Lower leg skin (tissue), 4 donors: Measurements from ENCODE around the gene ADAMTS9. TPM values are rescaled to one million over a fixed set of nuclear protein-coding genes. Genes with fewer than 3 reads are reported as not detected.

ENCODE experiments used
- DNase-seq, 2 donors: peaks; one replicate each; pipeline ENCODE4 v3.0.0-alpha.2; 2019; ENCODE audit warnings: low spot score in 2 of 2
- H3K4me3 ChIP-seq: fragments of 200-600 bp; sonication (generic); 2 replicates; pipeline ENCODE4 v1.5.1; 2017; ENCODE audit warnings: mild to moderate bottlenecking, low read depth; ENCODE audit not compliant: poor library complexity, severe bottlenecking
- CTCF ChIP-seq, 3 donors: fragments of 450-650 bp; IDR thresholded peaks; one replicate each; pipeline ENCODE4 v1.5.1; 2016; ENCODE audit warnings: antibody characterized with exemption in 3 of 3, mild to moderate bottlenecking in 3 of 3, moderate library complexity in 2 of 3
- POLR2A ChIP-seq, 2 donors: fragments of 450-650 bp; IDR thresholded peaks; one replicate each; pipeline ENCODE4 v1.6.1; 2016 to 2017; ENCODE audit warnings: antibody characterized with exemption in 2 of 2, mild to moderate bottlenecking in 1 of 2, moderate library complexity in 1 of 2
- WGBS, 2 donors: methylation state at CpG; one replicate each; pipeline ENCODE4 v1.1.5; 2018; 5-methylcytosine and 5-hydroxymethylcytosine counted together
- intact Hi-C: fragments of 100-400 bp; cut with DNase I; formaldehyde crosslinking; loops from one replicate; pipeline ENCODE4 v1.15.0; 2023; ENCODE audit warnings: low total_unique reads
- total RNA-seq, 4 donors: library from RNA; depleted of rRNA; stranded (reverse); fragments of >200 nt; gene quantifications; one replicate each; pipeline ENCODE4 v1.1.0, GENCODE V29; 2016

The ADAMTS9 gene
- total RNA-seq, 4 donors from 2014 or later = 2.2 to 15.9 (median 8.2) TPM

DNA sequence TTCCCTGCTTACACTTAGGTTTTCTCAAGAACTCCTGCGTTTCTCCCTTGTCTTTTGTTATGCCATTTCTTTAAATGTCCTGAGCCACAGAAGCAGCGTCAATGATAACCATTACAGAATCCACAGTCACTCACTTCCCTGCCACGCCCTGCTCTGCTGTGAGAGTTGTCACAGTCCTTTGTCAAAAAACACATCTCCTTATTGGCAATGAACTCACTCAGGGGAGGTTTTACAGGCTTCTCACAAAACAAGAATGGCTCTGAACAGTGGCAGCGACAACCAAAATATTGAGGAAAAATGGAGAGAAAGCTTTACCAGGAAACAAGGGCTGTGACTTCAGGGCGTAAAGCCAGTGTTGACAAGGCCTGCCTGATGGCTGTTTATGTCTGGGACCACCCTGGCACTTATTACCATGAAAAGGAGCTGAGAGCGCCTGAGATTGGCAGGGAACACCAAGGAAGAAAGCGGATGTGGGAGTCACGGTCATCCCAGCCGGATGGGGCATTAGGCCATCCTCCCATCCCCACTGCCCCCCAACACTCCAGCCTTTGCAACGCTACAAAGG is 111.5 kb downstream of the ADAMTS9 start:
- TF ChIP-seq CTCF (IDR thresholded peaks at IDR 0.05) = no peak
- no peak for TF ChIP-seq POLR2A (IDR thresholded peaks at IDR 0.05)
- WGBS, 2 donors = 94 to 97% methylated on average over 10 of the region's 10 CpGs
- no peak for DNase-seq
- intact Hi-C loops = no loop called here
- H3K4me3 ChIP-seq = no peak overlapping the region

GRCh38 chr3:64575211-64575844 is 112.5 kb downstream of the ADAMTS9 start:
- intact Hi-C loops = no loop called here
- no peak overlapping the region for H3K4me3 ChIP-seq
- no peak for TF ChIP-seq POLR2A (IDR thresholded peaks at IDR 0.05)
- no peak for TF ChIP-seq CTCF (IDR thresholded peaks at IDR 0.05)
- WGBS, 2 donors = 79 to 87% methylated on average over 2 of the region's 2 CpGs
- DNase-seq = no peak

GRCh38 chr3:64574194-64574593 is 113.6 kb downstream of the ADAMTS9 start:
- DNase-seq = no peak
- no peak overlapping the region for H3K4me3 ChIP-seq
- no peak for TF ChIP-seq CTCF (IDR thresholded peaks at IDR 0.05)
- no peak for TF ChIP-seq POLR2A (IDR thresholded peaks at IDR 0.05)
- WGBS, 2 donors = 96 to 97% methylated on average over 2 of the region's 2 CpGs
- intact Hi-C loops = no loop called here

DNA sequence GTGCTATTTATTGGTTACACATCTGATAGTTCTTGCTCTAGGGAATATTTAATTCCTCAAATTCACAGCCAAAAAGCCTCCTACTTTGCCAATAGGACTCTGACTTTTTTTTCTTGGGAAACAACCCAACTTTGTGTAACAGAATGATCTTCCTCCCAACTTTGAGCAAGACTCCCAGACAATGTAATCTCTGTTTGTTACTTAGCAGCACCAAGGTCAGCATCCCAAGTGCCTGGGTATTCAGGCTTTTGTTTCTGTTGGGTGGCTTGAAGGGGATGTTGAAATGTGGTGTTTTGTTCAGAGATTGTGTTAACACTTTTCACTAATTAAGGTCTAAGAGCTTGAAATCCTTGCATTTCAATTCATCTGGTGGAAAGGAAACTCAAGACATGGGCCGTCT is 115.8 kb downstream of the ADAMTS9 start:
- no peak for DNase-seq
- WGBS, 2 donors = 95 to 100% methylated on average over 1 of the region's 1 CpG
- intact Hi-C loops = no loop called here
- H3K4me3 ChIP-seq = no peak overlapping the region
- no peak for TF ChIP-seq CTCF (IDR thresholded peaks at IDR 0.05)
- no peak for TF ChIP-seq POLR2A (IDR thresholded peaks at IDR 0.05)

DNA sequence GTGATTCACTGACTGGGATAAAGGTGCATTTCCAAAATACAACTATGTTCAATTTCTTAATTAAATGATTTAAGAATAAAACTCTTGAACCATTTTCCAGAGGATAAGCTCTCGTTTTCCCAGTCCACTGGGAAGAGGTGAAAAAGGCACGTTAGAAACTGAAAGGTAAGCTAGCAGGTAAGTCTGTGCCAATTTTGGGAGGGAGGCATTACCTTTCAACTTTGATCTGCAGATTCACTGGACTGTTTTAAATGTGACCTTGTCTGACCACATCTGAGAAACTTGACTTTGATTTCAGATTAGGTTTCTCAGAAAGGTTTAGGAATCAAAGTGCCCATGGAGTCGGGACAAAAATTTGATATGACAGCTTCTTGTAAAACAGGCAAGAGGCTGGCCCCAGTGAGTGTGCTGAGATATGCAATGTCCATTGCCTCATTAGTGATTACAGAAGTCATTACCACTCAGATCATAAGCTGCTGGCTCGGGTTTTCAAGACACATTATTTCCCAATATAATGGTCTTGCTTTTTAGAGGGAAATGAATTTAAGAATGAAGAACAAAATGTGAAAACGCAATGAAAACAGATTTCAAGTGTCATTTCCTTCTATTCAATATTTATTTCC is 118.8 kb downstream of the ADAMTS9 start:
- DNase-seq = no peak
- WGBS, 2 donors = 82 to 90% methylated on average over 5 of the region's 5 CpGs
- intact Hi-C loops = no loop called here
- TF ChIP-seq CTCF (IDR thresholded peaks at IDR 0.05) (no peak), POLR2A (IDR thresholded peaks at IDR 0.05) (no peak)
- no peak overlapping the region for H3K4me3 ChIP-seq
